Measurements from ENCODE around the gene GAA.

- TF ChIP-seq POLR2AphosphoS5 (IDR thresholded peaks at IDR 0.05) (peak; percentile 100), POLR2A (IDR thresholded peaks at IDR 0.05) (peak; percentile 95)
- TF ChIP-seq, protein P1, sequence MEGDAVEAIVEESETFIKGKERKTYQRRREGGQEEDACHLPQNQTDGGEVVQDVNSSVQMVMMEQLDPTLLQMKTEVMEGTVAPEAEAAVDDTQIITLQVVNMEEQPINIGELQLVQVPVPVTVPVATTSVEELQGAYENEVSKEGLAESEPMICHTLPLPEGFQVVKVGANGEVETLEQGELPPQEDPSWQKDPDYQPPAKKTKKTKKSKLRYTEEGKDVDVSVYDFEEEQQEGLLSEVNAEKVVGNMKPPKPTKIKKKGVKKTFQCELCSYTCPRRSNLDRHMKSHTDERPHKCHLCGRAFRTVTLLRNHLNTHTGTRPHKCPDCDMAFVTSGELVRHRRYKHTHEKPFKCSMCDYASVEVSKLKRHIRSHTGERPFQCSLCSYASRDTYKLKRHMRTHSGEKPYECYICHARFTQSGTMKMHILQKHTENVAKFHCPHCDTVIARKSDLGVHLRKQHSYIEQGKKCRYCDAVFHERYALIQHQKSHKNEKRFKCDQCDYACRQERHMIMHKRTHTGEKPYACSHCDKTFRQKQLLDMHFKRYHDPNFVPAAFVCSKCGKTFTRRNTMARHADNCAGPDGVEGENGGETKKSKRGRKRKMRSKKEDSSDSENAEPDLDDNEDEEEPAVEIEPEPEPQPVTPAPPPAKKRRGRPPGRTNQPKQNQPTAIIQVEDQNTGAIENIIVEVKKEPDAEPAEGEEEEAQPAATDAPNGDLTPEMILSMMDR (IDR thresholded peaks at IDR 0.05) = peak in 2 of 4 experiments; percentile 33 to 42
These were observed 45.8 kb downstream of the GAA start, which contains the start of gene EIF4A3 for GRCh38 chr17:80147035-80147822.
